GM19397 (cell line): ENCODE measurements around the gene PIM2.
"Not testable (repeated sequence)": the region's sequence is repeated elsewhere in the genome, so short reads cannot be mapped to it uniquely, and the experiment has no call there.

Experiments
- ATAC-seq: cut with Tn5 transposase; IDR thresholded peaks from one replicate; pipeline ENCODE4 v1.9.1; 2021; ENCODE audit warnings: mild to moderate bottlenecking, moderate library complexity; ENCODE audit not compliant: unreplicated experiment

Gene PIM2

GRCh38 chrX:48883729-48884128 is 35.1 kb downstream of the PIM2 start:
- no peak for ATAC-seq

- not testable (repeated sequence) for ATAC-seq
Observed at GRCh38 chrX:48876944-48877343, 41.9 kb downstream of the PIM2 start.

DNA sequence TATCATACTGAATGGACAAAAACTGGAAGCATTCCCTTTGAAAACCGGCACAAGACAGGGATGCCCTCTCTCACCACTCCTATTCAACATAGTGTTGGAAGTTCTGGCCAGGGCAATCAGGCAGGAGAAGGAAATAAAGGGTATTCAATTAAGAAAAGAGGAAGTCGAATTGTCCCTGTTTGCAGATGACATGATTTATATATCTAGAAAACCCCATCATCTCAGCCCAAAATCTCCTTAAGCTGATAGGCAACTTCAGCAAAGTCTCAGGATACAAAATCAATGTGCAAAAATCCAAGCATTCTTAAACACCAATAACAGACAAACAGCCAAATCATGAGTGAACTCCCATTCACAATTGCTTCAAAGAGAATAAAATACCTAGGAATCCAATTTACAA is 46.8 kb downstream of the PIM2 start:
- not testable (repeated sequence) for ATAC-seq

DNA sequence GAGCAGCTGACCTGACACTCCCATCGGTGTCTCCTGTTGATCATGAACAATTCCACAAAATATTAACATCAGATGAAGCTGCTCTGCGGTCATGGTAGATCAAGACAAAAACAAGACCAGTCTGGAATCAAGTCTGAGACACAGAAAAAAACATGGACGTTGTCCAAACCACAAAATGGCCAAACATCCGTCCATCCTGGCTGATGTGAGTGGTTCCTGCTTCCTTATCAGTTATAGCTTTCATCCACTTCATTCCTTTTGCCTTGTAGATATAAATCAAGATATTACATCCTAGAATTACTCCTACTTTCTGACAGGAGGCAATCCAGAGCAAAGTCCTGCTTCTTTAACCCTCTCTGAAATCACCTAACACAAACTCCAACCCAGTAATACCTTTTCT is 54.6 kb downstream of the PIM2 start:
- ATAC-seq = no peak
